Measurements from ENCODE around the gene PBX1.

The PBX1 gene

GRCh38 chr1:164670786-164671185 is 111.8 kb downstream of the PBX1 start:
- H3K4me3 ChIP-seq (ENCODE audit: low read length in 2 of 2): no peak overlapping the region
- no peak overlapping the region for H4K8ac ChIP-seq (ENCODE audit: low read depth, low read length)
- H2BK15ac ChIP-seq (ENCODE audit: low read length): no peak overlapping the region
- H3K79me1 ChIP-seq (ENCODE audit: low read depth, low read length): no peaks in the 10 kb centered on the region
- H2BK5ac ChIP-seq (ENCODE audit: low read length): no peak overlapping the region
- H3K9ac ChIP-seq (ENCODE audit: low read depth, low read length, poor library complexity): no peak overlapping the region
- WGBS, 2 donors (ENCODE audit: extremely low coverage in 2 of 2, insufficient read length in 2 of 2, insufficient replicate concordance in 1 of 2): no CpG with 5 or more reads among the region's 6 CpGs
- no peak overlapping the region for H2AK5ac ChIP-seq (ENCODE audit: low read depth, low read length)
- H3K27ac ChIP-seq (replicated peaks; ENCODE audit: low read length): no peak overlapping the region
- no peak overlapping the region for H3K14ac ChIP-seq (ENCODE audit: low read length)
- DNase-seq (ENCODE audit: low spot score): no peak
- H2AFZ ChIP-seq (ENCODE audit: low read length): no peak overlapping the region
- no peak overlapping the region for H3K23ac ChIP-seq (ENCODE audit: low read depth, low read length, poor library complexity)
- H4K91ac ChIP-seq (ENCODE audit: low read depth, low read length, poor library complexity): no peak overlapping the region
- no peak overlapping the region for H2BK120ac ChIP-seq (ENCODE audit: low read depth, low read length)
- no peak overlapping the region for H2BK12ac ChIP-seq (ENCODE audit: low read length)
- H3K9me3 ChIP-seq (replicated peaks in 1 of 2; ENCODE audit: control insufficient read depth in 2 of 2, insufficient read depth in 1 of 2, low read depth in 1 of 2, low read length in 2 of 2): no peaks in the 10 kb centered on the region
- H3K18ac ChIP-seq (ENCODE audit: low read length): no peak overlapping the region
- H3K4ac ChIP-seq (ENCODE audit: low read length): no peak overlapping the region
- H3K36me3 ChIP-seq (replicated peaks in 1 of 2; ENCODE audit: control insufficient read depth in 2 of 2, insufficient read depth in 2 of 2, low read length in 2 of 2): peaks cover 0 to 2% of the 10 kb centered on the region in 2 donors
- H3K4me1 ChIP-seq (ENCODE audit: control insufficient read depth in 2 of 2, insufficient read depth in 1 of 2, low read depth in 1 of 2, low read length in 2 of 2): peaks cover 15 to 24% of the 10 kb centered on the region in 2 donors
- no peak overlapping the region for H3K4me2 ChIP-seq (ENCODE audit: insufficient read depth, low read length, poor library complexity, severe bottlenecking)
- no peaks in the 10 kb centered on the region for H3K27me3 ChIP-seq (ENCODE audit: control insufficient read depth in 3 of 3, insufficient read depth in 3 of 3, low read depth in 1 of 3, low read length in 3 of 3)

DNA sequence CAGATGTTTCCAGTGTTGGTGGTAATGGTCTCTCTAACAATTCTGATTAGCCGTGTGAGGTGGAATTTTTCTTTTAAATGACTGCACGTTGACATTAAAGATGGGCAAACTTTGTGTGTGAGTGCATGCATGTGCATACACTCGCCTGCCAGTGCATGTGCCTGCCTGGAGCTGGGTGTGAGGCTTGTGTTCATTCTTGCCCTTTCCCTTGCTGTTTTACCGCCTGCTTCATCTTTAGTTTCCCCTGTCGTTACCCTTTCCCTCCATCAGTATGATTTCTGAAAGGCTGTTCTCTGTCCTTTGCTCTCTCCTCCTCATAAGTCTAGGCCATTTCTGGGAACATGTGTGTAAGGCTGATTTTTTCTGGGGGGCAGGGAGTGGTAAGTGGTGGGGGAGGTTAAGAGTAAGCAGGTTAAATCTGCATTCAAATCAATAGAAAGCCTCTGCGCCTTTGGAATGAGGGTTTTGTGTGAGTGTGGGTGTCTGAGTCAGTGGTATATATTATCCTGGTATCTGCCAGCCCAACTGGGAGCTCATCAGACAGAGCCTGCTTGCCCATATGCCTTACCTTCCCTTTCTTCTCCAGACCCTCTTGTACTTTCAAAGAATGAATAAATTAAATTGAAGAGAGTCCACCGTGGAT is 112.5 kb downstream of the PBX1 start:
- Histone ChIP-seq H3K4me3 (ENCODE audit: low read length in 2 of 2) (no peak overlapping the region), H3K9me3 (replicated peaks in 1 of 2; ENCODE audit: control insufficient read depth in 2 of 2, insufficient read depth in 1 of 2, low read depth in 1 of 2, low read length in 2 of 2) (no peaks in the 10 kb centered on the region), H4K91ac (ENCODE audit: low read depth, low read length, poor library complexity) (no peak overlapping the region), H2BK12ac (ENCODE audit: low read length) (no peak overlapping the region), H3K27me3 (ENCODE audit: control insufficient read depth in 3 of 3, insufficient read depth in 3 of 3, low read depth in 1 of 3, low read length in 3 of 3) (no peaks in the 10 kb centered on the region), H3K4ac (ENCODE audit: low read length) (no peak overlapping the region), H2BK5ac (ENCODE audit: low read length) (no peak overlapping the region), H2BK120ac (ENCODE audit: low read depth, low read length) (no peak overlapping the region), H2AFZ (ENCODE audit: low read length) (no peak overlapping the region), H3K23ac (ENCODE audit: low read depth, low read length, poor library complexity) (no peak overlapping the region), H3K79me1 (ENCODE audit: low read depth, low read length) (no peaks in the 10 kb centered on the region), H2BK15ac (ENCODE audit: low read length) (no peak overlapping the region), H2AK5ac (ENCODE audit: low read depth, low read length) (no peak overlapping the region), H3K18ac (ENCODE audit: low read length) (no peak overlapping the region), H3K4me1 (ENCODE audit: control insufficient read depth in 2 of 2, insufficient read depth in 1 of 2, low read depth in 1 of 2, low read length in 2 of 2) (peaks cover 15 to 24% of the 10 kb centered on the region in 2 donors), H3K14ac (ENCODE audit: low read length) (no peak overlapping the region), H4K8ac (ENCODE audit: low read depth, low read length) (no peak overlapping the region), H3K27ac (replicated peaks; ENCODE audit: low read length) (no peak overlapping the region), H3K9ac (ENCODE audit: low read depth, low read length, poor library complexity) (no peak overlapping the region), H3K36me3 (replicated peaks in 1 of 2; ENCODE audit: control insufficient read depth in 2 of 2, insufficient read depth in 2 of 2, low read length in 2 of 2) (peaks cover 0 to 4% of the 10 kb centered on the region in 2 donors), H3K4me2 (ENCODE audit: insufficient read depth, low read length, poor library complexity, severe bottlenecking) (no peak overlapping the region)
- DNase-seq (ENCODE audit: low spot score): no peak
- WGBS, 2 donors (ENCODE audit: extremely low coverage in 2 of 2, insufficient read length in 2 of 2, insufficient replicate concordance in 1 of 2): no CpG with 5 or more reads among the region's 7 CpGs

- no peak overlapping the region for H2BK5ac ChIP-seq (ENCODE audit: low read length)
- H2AK5ac ChIP-seq (ENCODE audit: low read depth, low read length): no peak overlapping the region
- no peak overlapping the region for H3K4me3 ChIP-seq (ENCODE audit: low read length in 2 of 2)
- H2AFZ ChIP-seq (ENCODE audit: low read length): no peak overlapping the region
- no peak overlapping the region for H4K8ac ChIP-seq (ENCODE audit: low read depth, low read length)
- H3K4me1 ChIP-seq (ENCODE audit: control insufficient read depth in 2 of 2, insufficient read depth in 1 of 2, low read depth in 1 of 2, low read length in 2 of 2): peaks cover 15 to 24% of the 10 kb centered on the region in 2 donors
- H2BK12ac ChIP-seq (ENCODE audit: low read length): no peak overlapping the region
- H3K14ac ChIP-seq (ENCODE audit: low read length): no peak overlapping the region
- H4K91ac ChIP-seq (ENCODE audit: low read depth, low read length, poor library complexity): no peak overlapping the region
- no peaks in the 10 kb centered on the region for H3K27me3 ChIP-seq (ENCODE audit: control insufficient read depth in 3 of 3, insufficient read depth in 3 of 3, low read depth in 1 of 3, low read length in 3 of 3)
- no CpG with 5 or more reads among the region's 7 CpGs for WGBS, 2 donors (ENCODE audit: extremely low coverage in 2 of 2, insufficient read length in 2 of 2, insufficient replicate concordance in 1 of 2)
- no peaks in the 10 kb centered on the region for H3K9me3 ChIP-seq (replicated peaks in 1 of 2; ENCODE audit: control insufficient read depth in 2 of 2, insufficient read depth in 1 of 2, low read depth in 1 of 2, low read length in 2 of 2)
- no peak overlapping the region for H3K4me2 ChIP-seq (ENCODE audit: insufficient read depth, low read length, poor library complexity, severe bottlenecking)
- H2BK15ac ChIP-seq (ENCODE audit: low read length): no peak overlapping the region
- no peak for DNase-seq (ENCODE audit: low spot score)
- H3K9ac ChIP-seq (ENCODE audit: low read depth, low read length, poor library complexity): no peak overlapping the region
- no peaks in the 10 kb centered on the region for H3K79me1 ChIP-seq (ENCODE audit: low read depth, low read length)
- H2BK120ac ChIP-seq (ENCODE audit: low read depth, low read length): no peak overlapping the region
- H3K23ac ChIP-seq (ENCODE audit: low read depth, low read length, poor library complexity): no peak overlapping the region
- H3K36me3 ChIP-seq (replicated peaks in 1 of 2; ENCODE audit: control insufficient read depth in 2 of 2, insufficient read depth in 2 of 2, low read length in 2 of 2): peaks cover 0 to 4% of the 10 kb centered on the region in 2 donors
- H3K27ac ChIP-seq (replicated peaks; ENCODE audit: low read length): no peak overlapping the region
- H3K18ac ChIP-seq (ENCODE audit: low read length): no peak overlapping the region
- no peak overlapping the region for H3K4ac ChIP-seq (ENCODE audit: low read length)
These were observed 113.1 kb downstream of the PBX1 start for GRCh38 chr1:164671966-164672571.

DNA sequence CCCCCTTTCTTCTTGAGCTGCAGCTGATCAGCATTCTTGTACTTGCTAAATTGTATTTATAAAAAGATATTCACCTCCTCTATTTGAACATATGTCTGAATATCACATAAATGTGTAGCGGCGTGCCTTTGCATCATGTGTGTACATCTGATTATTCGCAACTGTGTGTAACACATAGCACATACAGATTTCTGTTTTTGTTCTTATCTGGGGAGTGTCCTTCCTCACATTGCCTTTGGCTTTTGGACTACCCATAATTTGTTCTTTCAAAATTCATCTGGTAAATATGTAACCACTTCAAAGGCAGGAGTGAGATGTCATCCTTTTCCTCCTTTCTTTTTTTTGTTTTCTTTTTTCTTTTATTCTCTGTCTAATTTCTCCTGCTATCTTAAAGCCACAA is 113.6 kb downstream of the PBX1 start:
- no peak overlapping the region for H3K9ac ChIP-seq (ENCODE audit: low read depth, low read length, poor library complexity)
- no peak overlapping the region for H2AFZ ChIP-seq (ENCODE audit: low read length)
- no peak overlapping the region for H3K4me3 ChIP-seq (ENCODE audit: low read length in 2 of 2)
- WGBS, 2 donors (ENCODE audit: extremely low coverage in 2 of 2, insufficient read length in 2 of 2, insufficient replicate concordance in 1 of 2): no CpG with 5 or more reads among the region's 3 CpGs
- H3K79me1 ChIP-seq (ENCODE audit: low read depth, low read length): no peaks in the 10 kb centered on the region
- no peak overlapping the region for H3K4ac ChIP-seq (ENCODE audit: low read length)
- H2BK12ac ChIP-seq (ENCODE audit: low read length): no peak overlapping the region
- H3K27me3 ChIP-seq (ENCODE audit: control insufficient read depth in 3 of 3, insufficient read depth in 3 of 3, low read depth in 1 of 3, low read length in 3 of 3): no peaks in the 10 kb centered on the region
- H3K18ac ChIP-seq (ENCODE audit: low read length): no peak overlapping the region
- no peak overlapping the region for H2BK15ac ChIP-seq (ENCODE audit: low read length)
- no peak overlapping the region for H4K91ac ChIP-seq (ENCODE audit: low read depth, low read length, poor library complexity)
- no peak overlapping the region for H3K14ac ChIP-seq (ENCODE audit: low read length)
- H2BK5ac ChIP-seq (ENCODE audit: low read length): no peak overlapping the region
- no peak overlapping the region for H2AK5ac ChIP-seq (ENCODE audit: low read depth, low read length)
- H3K4me2 ChIP-seq (ENCODE audit: insufficient read depth, low read length, poor library complexity, severe bottlenecking): no peak overlapping the region
- H3K23ac ChIP-seq (ENCODE audit: low read depth, low read length, poor library complexity): no peak overlapping the region
- no peaks in the 10 kb centered on the region for H3K9me3 ChIP-seq (replicated peaks in 1 of 2; ENCODE audit: control insufficient read depth in 2 of 2, insufficient read depth in 1 of 2, low read depth in 1 of 2, low read length in 2 of 2)
- DNase-seq (ENCODE audit: low spot score): no peak
- peaks cover 15 to 24% of the 10 kb centered on the region in 2 donors for H3K4me1 ChIP-seq (ENCODE audit: control insufficient read depth in 2 of 2, insufficient read depth in 1 of 2, low read depth in 1 of 2, low read length in 2 of 2)
- H3K27ac ChIP-seq (replicated peaks; ENCODE audit: low read length): no peak overlapping the region
- H4K8ac ChIP-seq (ENCODE audit: low read depth, low read length): no peak overlapping the region
- no peak overlapping the region for H2BK120ac ChIP-seq (ENCODE audit: low read depth, low read length)
- peaks cover 0 to 4% of the 10 kb centered on the region in 2 donors for H3K36me3 ChIP-seq (replicated peaks in 1 of 2; ENCODE audit: control insufficient read depth in 2 of 2, insufficient read depth in 2 of 2, low read length in 2 of 2)
